GM19035 (cell line): ENCODE measurements around the gene NTRK1.
"Not testable (repeated sequence)": the region's sequence is repeated elsewhere in the genome, so short reads cannot be mapped to it uniquely, and the experiment has no call there.

ENCODE experiments used
- ATAC-seq: cut with Tn5 transposase; IDR thresholded peaks from one replicate; pipeline ENCODE4 v1.9.1; 2021; ENCODE audit not compliant: unreplicated experiment

Gene NTRK1

GRCh38 chr1:156911577-156912298 lies 51.1 kb downstream of the NTRK1 start:
- no peak for ATAC-seq

- no peak for ATAC-seq
Observed at GRCh38 chr1:156912310-156912709, 51.6 kb downstream of the NTRK1 start.

GRCh38 chr1:156912861-156913808 lies 52.5 kb downstream of the NTRK1 start:
- no peak for ATAC-seq

GRCh38 chr1:156913809-156914387 lies 53.2 kb downstream of the NTRK1 start:
- ATAC-seq: no peak

- ATAC-seq: no peak
Observed at GRCh38 chr1:156914440-156914856, 53.8 kb downstream of the NTRK1 start.

- no peak for ATAC-seq
Observed at GRCh38 chr1:156920233-156921052, 59.8 kb downstream of the NTRK1 start, which contains the start of gene LRRC71. TSS of gene LRRC71 (plus strand) at chr1:156920632. CDS start at chr1:156920804, 172 bp downstream.

GRCh38 chr1:156921053-156921529 lies 60.4 kb downstream of the NTRK1 start:
- no peak for ATAC-seq

- no peak for ATAC-seq
Observed at GRCh38 chr1:156922986-156923669, 62.5 kb downstream of the NTRK1 start.

- ATAC-seq: no peak
Observed at GRCh38 chr1:156923670-156924477, 63.2 kb downstream of the NTRK1 start.

GRCh38 chr1:156924478-156925153 lies 64.0 kb downstream of the NTRK1 start:
- no peak for ATAC-seq

GRCh38 chr1:156925154-156926010 lies 64.7 kb downstream of the NTRK1 start:
- no peak for ATAC-seq

- ATAC-seq: no peak
Observed at GRCh38 chr1:156926175-156926574, 65.5 kb downstream of the NTRK1 start.

- ATAC-seq: not testable (repeated sequence)
Observed at GRCh38 chr1:156926695-156927094, 66.0 kb downstream of the NTRK1 start.

GRCh38 chr1:156927215-156928042 lies 66.8 kb downstream of the NTRK1 start:
- ATAC-seq: no peak

- ATAC-seq: no peak
Observed at GRCh38 chr1:156928043-156928602, 67.5 kb downstream of the NTRK1 start.

GRCh38 chr1:156929596-156930238 lies 69.1 kb downstream of the NTRK1 start:
- no peak for ATAC-seq
